GM19099 (cell line): ENCODE results near the gene SLC38A5.

Experiments
- POLR2A ChIP-seq: IDR thresholded peaks from 3 replicates; pipeline ENCODE4 v1.6.1; 2011; ENCODE audit warnings: low read depth; ENCODE audit not compliant: insufficient read length; ENCODE audit errors: extremely low read depth

The SLC38A5 gene

DNA sequence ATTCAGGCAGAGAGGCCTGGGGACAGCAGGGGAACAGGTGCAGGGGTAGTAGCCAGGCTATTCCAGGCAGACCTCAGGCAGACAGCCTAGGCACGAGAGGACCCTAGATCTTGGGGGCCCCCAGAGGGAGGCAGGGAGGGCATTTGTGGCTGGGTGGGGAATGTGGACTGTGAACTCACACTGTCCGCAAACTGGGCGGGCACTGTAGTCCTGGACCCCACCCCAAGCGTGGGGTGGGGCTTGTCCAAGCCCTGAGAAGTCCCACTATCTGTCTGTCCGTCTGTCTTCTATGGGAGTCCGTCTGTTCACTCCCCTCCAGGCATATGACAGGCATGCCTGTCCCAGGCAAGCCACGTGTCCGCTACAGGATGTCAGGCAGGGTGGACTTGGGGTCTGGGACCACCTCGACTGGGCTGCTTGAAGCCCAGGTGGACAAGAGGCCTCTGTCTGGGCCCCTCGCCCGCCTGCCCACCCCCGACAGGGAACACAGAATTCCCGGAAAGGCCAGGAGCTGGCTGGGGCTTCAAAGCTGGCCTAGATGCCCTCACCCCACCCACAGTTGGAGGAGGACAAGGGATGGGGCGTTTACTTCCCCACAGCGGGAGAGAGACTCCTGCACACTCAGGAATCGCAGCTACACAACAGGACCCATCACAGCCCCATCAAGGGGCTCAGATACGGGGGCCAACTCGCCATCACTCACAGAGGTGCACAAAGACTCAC, at the start of gene SLC38A5:
Gene SLC38A5 (minus strand): TSS at position 151 of the 723 bp plus-strand sequence. CDS start 2,336 bp downstream, outside the sequence.
- no peak for TF ChIP-seq POLR2A

- TF ChIP-seq POLR2A, result no peak
These were observed 46.9 kb upstream of the SLC38A5 start for GRCh38 chrX:48516987-48517386.

DNA sequence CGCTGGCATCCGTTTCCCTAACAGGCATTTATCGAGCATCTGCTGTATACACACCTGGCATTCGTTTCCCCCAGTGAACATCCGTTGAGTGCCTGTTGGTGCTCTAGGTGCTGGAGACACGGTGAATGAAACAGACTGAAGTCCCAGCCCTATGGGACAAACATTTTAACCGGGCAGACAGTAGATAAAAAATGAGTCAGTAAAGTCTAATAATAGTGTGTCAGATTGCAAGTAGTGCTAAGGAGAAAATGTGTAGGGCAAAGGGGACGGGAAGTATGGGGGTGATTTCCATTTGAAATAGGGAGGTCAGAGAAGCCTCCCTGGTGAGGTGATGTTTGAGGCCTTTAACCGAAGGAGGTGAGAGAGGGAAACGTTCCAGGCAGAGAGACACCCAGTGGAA, 46.2 kb upstream of the SLC38A5 start:
- TF ChIP-seq POLR2A, result no peak

DNA sequence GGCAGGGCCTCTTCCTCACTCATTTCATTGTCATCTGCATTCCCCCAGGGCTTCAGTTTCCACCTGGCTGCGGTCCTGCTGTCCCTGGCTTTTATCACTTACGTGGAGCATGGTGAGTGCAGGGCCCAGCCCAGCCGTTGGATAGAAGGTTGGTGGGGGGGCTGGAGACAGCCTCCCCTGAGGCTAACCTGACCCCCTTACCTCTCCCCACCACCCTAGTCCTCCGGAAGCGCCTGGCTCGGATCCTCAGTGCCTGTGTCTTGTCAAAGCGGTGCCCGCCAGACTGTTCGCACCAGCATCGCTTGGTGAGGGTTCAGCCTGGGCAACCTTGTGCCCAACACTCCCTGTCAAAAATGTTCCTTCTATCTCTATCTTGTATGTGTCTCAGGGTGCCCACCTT, 45.8 kb upstream of the SLC38A5 start:
- TF ChIP-seq POLR2A, result no peak

DNA sequence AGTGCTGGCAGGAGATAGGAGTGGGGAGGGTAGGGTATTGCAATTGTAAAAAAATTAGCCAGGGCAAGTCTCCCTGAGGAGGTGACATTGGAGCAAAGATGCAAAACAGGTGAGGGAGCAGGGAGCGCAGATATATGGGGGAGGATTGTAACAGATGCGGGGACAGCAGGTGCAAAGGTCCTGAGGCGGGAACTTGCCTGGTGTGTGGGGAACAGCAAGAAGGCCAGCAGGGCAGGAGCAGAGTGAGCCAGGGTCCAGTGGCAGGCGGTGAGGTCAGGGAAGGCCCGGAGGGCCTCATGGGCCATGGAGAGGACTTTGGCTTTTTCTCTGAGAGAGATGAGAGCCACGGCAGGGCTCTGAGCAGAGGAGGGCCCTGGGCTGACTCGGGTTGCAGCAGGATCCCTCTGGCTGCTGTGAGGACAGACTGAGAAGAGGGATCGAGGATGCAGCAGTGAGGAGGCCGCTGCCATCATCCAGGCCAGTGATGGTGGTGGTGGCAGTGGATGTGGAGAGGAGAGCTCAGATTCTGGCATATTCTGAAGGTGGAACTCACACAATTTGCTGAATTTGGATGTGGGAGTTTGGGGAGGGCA, 44.9 kb upstream of the SLC38A5 start:
- no peak for TF ChIP-seq POLR2A

- TF ChIP-seq POLR2A, result no peak
These were observed 44.2 kb upstream of the SLC38A5 start for GRCh38 chrX:48514126-48514806.

DNA sequence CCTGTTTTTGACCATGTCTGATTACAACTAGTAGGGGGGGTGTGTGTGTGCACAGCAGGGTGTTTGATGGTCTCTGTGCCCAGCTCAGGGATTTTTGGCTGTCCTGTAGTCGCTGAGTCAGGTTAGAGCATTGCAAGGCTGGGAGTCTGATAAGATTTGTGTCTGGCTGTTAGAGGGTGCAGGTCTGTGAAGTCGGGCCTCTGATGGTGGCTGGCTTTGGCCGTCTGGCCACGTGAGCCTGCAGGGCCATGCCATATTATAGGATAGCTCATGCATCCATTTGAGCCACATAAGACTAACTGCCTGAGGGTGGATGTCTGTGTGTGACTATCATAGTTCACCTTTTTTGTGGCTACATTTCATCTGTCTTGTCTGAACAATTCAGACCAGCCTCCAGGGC, 43.6 kb upstream of the SLC38A5 start:
- TF ChIP-seq POLR2A, result no peak

- TF ChIP-seq POLR2A, result no peak
These were observed 42.4 kb upstream of the SLC38A5 start for GRCh38 chrX:48512371-48512935.

GRCh38 chrX:48511560-48511959, 41.5 kb upstream of the SLC38A5 start:
- no peak for TF ChIP-seq POLR2A

DNA sequence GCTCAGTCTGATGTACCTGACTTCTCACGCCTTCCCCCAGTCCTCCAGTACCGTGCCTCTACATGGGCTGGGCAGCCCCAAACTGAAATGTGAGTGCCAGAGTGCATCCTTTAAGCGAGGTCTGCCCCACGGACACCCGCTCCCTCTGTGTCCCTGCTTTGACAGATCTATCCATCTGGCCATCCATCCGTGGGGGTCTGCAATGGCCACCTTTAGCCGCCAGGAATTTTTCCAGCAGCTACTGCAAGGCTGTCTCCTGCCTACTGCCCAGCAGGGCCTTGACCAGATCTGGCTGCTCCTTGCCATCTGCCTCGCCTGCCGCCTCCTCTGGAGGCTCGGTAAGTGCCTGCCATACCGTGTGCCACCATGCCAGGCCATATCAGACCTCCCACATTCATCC, 39.6 kb upstream of the SLC38A5 start:
- TF ChIP-seq POLR2A, result no peak

DNA sequence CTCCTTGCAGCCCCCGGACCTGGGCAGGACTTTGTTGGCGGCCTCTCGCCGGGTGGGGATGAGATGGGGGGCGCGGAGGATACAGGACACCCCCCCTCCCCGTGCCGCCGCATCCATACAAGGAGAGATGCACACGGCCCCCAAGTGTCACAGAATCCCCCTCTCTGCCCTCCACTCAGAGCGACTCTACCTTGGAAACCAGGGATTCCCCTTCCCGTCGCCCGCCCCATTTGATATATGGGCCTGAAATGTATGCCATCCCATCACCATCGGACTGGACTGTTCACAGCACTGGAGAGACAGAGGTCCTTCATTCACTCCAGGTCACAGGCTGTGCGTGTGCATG, 39.2 kb upstream of the SLC38A5 start:
- TF ChIP-seq POLR2A, result no peak

DNA sequence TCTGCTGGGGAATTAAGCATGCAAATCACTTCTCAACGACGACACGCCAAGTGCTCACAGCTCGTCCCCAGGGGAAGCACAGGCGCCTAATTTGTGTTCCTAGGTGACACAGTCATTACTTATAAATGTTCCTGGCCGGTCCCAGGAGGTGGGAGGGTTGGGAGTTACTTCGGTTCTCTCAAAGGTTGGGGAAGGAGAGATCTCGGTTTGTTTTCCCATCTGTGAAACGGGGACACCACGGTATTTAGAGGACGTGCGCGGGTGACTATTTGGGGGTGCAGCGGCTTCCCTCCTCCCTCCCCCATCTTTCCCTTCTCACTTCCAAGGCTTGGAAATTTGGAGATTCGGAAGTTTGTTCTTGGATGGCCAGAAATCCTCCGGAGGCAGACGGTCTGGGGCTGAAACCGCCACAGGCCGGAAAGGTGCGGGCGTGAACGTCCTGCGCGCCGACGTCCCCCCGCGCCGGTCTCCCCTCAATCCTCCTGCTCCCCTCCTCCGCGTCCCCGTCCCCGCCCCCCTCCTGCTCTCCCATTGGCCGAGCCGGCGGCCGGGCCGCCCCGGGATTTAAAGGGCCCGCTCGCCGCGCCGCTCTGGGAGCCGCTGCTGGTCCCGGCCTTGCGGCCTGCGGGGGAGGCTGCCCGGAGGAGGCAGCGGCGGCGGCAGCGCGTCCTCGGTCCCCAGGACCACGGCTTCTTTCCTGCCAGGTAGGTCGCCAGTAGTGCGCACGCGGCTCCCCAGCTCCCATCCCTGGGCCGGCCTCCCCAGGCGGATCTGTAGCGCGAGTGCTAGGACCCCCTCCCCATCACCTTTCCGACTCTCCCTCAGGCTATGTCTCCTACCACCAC, 38.6 kb upstream of the SLC38A5 start, which contains the start of gene PORCN:
Gene PORCN (plus strand): TSS at position 593 of the 845 bp plus-strand sequence. CDS start 829 bp downstream, outside the sequence.
- peak; percentile 78 for TF ChIP-seq POLR2A

DNA sequence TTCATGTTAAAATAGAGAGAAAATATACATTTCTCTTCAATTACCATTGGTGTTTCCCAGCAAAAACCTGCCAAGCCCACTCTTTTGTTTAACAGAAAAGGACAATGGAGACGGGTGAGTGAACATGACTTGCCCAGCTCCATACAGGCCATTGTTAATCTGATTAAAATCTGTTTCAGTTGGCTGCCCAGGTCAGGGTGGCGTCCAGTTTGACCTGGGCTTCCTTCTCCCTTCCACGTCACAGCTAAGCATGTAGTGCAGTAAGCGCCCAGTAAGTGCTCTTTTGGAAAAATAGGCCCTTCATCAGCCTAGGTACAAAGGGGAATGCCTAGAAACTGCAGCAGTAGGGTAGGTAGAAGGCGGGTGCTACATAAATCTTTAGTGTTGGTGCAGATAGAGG, 37.2 kb upstream of the SLC38A5 start:
- TF ChIP-seq POLR2A, result no peak

GRCh38 chrX:48505481-48505880, 35.4 kb upstream of the SLC38A5 start:
- no peak for TF ChIP-seq POLR2A

GRCh38 chrX:48504261-48504660, 34.2 kb upstream of the SLC38A5 start:
- TF ChIP-seq POLR2A, result no peak
